HTERT RPE-1 (cell line): ENCODE data around the gene MYH10.
"Not testable (repeated sequence)": the region's sequence is repeated elsewhere in the genome, so short reads cannot be mapped to it uniquely, and the experiment has no call there.

Experiments
- in situ Hi-C: fragments of 300-500 bp; cut with MboI; formaldehyde crosslinking; loops from 4 replicates; pipeline ENCODE4 v1.14.3; 2020; ENCODE audit warnings: low sequenced_read_pairs

Gene MYH10

GRCh38 chr17:8630227-8630801, at the start of gene MYH10:
Gene MYH10 (minus strand): TSS chr17:8630725. CDS start chr17:8623246, 7,479 bp downstream.
- in situ Hi-C loops: no loop called here

- in situ Hi-C loops: no loop called here
Measured at GRCh38 chr17:8679126-8679525, 48.6 kb upstream of the MYH10 start.

GRCh38 chr17:8675306-8675705, 44.8 kb upstream of the MYH10 start:
- in situ Hi-C loops: no loop called here

GRCh38 chr17:8674344-8675305, 44.1 kb upstream of the MYH10 start:
- in situ Hi-C loops: no loop called here

GRCh38 chr17:8673612-8674011, 43.1 kb upstream of the MYH10 start:
- in situ Hi-C loops: no loop called here

- in situ Hi-C loops: no loop called here
Measured at GRCh38 chr17:8672326-8672725, 41.8 kb upstream of the MYH10 start.

- in situ Hi-C loops: no loop called here
Measured at GRCh38 chr17:8670421-8670820, 39.9 kb upstream of the MYH10 start.

GRCh38 chr17:8668176-8668740, 37.7 kb upstream of the MYH10 start:
- in situ Hi-C loops: no loop called here

GRCh38 chr17:8667421-8667820, 36.9 kb upstream of the MYH10 start:
- in situ Hi-C loops: no loop called here

- in situ Hi-C loops: no loop called here
Measured at GRCh38 chr17:8665684-8666083, 35.2 kb upstream of the MYH10 start.

- in situ Hi-C loops: no loop called here
Measured at GRCh38 chr17:8664456-8665126, 34.1 kb upstream of the MYH10 start.

GRCh38 chr17:8662973-8663372, 32.4 kb upstream of the MYH10 start:
- in situ Hi-C loops: no loop called here

- in situ Hi-C loops: no loop called here
Measured at GRCh38 chr17:8662076-8662831, 31.7 kb upstream of the MYH10 start.

GRCh38 chr17:8660709-8661108, 30.2 kb upstream of the MYH10 start:
- in situ Hi-C loops: not testable (repeated sequence)

- in situ Hi-C loops: no loop called here
Measured at GRCh38 chr17:8659758-8660410, 29.4 kb upstream of the MYH10 start.

- in situ Hi-C loops: no loop called here
Measured at GRCh38 chr17:8658810-8659209, 28.3 kb upstream of the MYH10 start.

- in situ Hi-C loops: no loop called here
Measured at GRCh38 chr17:8656693-8657092, 26.2 kb upstream of the MYH10 start.

GRCh38 chr17:8654822-8655221, 24.3 kb upstream of the MYH10 start:
- in situ Hi-C loops: no loop called here

- in situ Hi-C loops: no loop called here
Measured at GRCh38 chr17:8651013-8651412, 20.5 kb upstream of the MYH10 start.

GRCh38 chr17:8650119-8650499, 19.6 kb upstream of the MYH10 start:
- in situ Hi-C loops: no loop called here
